GM12872 (cell line): Measurements from ENCODE around the gene NDUFA13.

Experiments used
- CTCF ChIP-seq: IDR thresholded peaks from 3 replicates; pipeline ENCODE4 v1.5.1; 2011; ENCODE audit warnings: low read depth, mild to moderate bottlenecking, low read length, moderate library complexity; ENCODE audit not compliant: insufficient read depth

Gene NDUFA13

GRCh38 chr19:19492026-19492610 lies 23.9 kb upstream of the NDUFA13 start:
- TF ChIP-seq CTCF = no peak

GRCh38 chr19:19493841-19494546 lies 22.0 kb upstream of the NDUFA13 start:
- no peak for TF ChIP-seq CTCF

GRCh38 chr19:19495614-19496603 lies 20.1 kb upstream of the NDUFA13 start:
- no peak for TF ChIP-seq CTCF

GRCh38 chr19:19498255-19498991 lies 17.6 kb upstream of the NDUFA13 start:
- no peak for TF ChIP-seq CTCF

- no peak for TF ChIP-seq CTCF
Observed at GRCh38 chr19:19499272-19499995, 16.6 kb upstream of the NDUFA13 start.

- TF ChIP-seq CTCF = no peak
Observed at GRCh38 chr19:19500975-19501644, 14.9 kb upstream of the NDUFA13 start.
